Neural progenitor cell (in vitro differentiated cells): ENCODE results near the gene PIGP. TPM values are rescaled to one million over a fixed set of nuclear protein-coding genes. Genes with fewer than 3 reads are reported as not detected.
A peak's percentile ranks its signal among the peaks of the same experiment; 100 is the strongest.

Source experiments
- DNase-seq: peaks from one replicate; pipeline ENCODE4 v3.0.0-alpha.2; 2016; ENCODE audit warnings: low spot score
- H2AFZ ChIP-seq: fragments of 200-600 bp; sonication (generic); replicated peaks from 2 replicates; pipeline ENCODE4 v1.6.1; 2016; ENCODE audit warnings: antibody characterized with exemption
- H3F3A ChIP-seq: fragments of 200-600 bp; sonication (generic); 2 replicates; pipeline ENCODE4 v1.6.1; 2016; ENCODE audit warnings: antibody characterized with exemption, low read depth
- H3K27ac ChIP-seq: fragments of 200-600 bp; sonication (generic); 2 replicates; pipeline ENCODE4 v1.5.1; 2016; ENCODE audit warnings: mild to moderate bottlenecking
- H3K27me3 ChIP-seq: fragments of 200-600 bp; sonication (generic); 2 replicates; pipeline ENCODE4 v1.6.1; 2016; ENCODE audit warnings: mild to moderate bottlenecking, moderate library complexity
- H3K36me3 ChIP-seq: fragments of 200-600 bp; sonication (generic); 2 replicates; pipeline ENCODE4 v1.5.1; 2016
- H3K4me1 ChIP-seq: fragments of 200-600 bp; sonication (generic); 2 replicates; pipeline ENCODE4 v1.6.1; 2016; ENCODE audit warnings: mixed run types
- H3K4me2 ChIP-seq: fragments of 200-600 bp; sonication (generic); 2 replicates; pipeline ENCODE4 v1.6.1; 2016
- H3K4me3 ChIP-seq: fragments of 200-600 bp; sonication (generic); 2 replicates; pipeline ENCODE4 v1.5.1; 2016
- H3K79me2 ChIP-seq: fragments of 200-600 bp; sonication (generic); 2 replicates; pipeline ENCODE4 v1.6.1; 2016; ENCODE audit warnings: low read depth
- H3K9ac ChIP-seq: fragments of 200-600 bp; sonication (generic); 2 replicates; pipeline ENCODE4 v1.6.1; 2016
- H3K9me3 ChIP-seq: fragments of 200-600 bp; sonication (generic); 2 replicates; pipeline ENCODE4 v1.5.1; 2016; ENCODE audit warnings: low read depth
- H4K20me1 ChIP-seq: fragments of 200-600 bp; sonication (generic); 2 replicates; pipeline ENCODE4 v1.6.1; 2016; ENCODE audit warnings: low read depth
- H3K27ac Mint-ChIP-seq: 3 replicates; pipeline ENCODE4 v1.8.0; 2021; ENCODE audit warnings: mixed read lengths
- H3K27me3 Mint-ChIP-seq: 2 replicates; pipeline ENCODE4 v1.8.0; 2022; ENCODE audit warnings: low read depth, mild to moderate bottlenecking, inconsistent platforms, moderate library complexity, mixed read lengths; ENCODE audit not compliant: insufficient read depth
- H3K36me3 Mint-ChIP-seq: 3 replicates; pipeline ENCODE4 v1.8.0; 2021; ENCODE audit warnings: mixed read lengths
- H3K4me1 Mint-ChIP-seq: 3 replicates; pipeline ENCODE4 v1.8.0; 2021; ENCODE audit warnings: mixed read lengths
- H3K4me3 Mint-ChIP-seq: 3 replicates; pipeline ENCODE4 v1.8.0; 2021; ENCODE audit warnings: mild to moderate bottlenecking, moderate library complexity, mixed read lengths
- H3K9me3 Mint-ChIP-seq: 3 replicates; pipeline ENCODE4 v1.8.0; 2020; ENCODE audit warnings: mixed read lengths
- CTCF ChIP-seq: fragments of 200-600 bp; sonication (generic); IDR thresholded peaks from 2 replicates; pipeline ENCODE4 v1.5.1; 2017; ENCODE audit warnings: antibody characterized with exemption, mild to moderate bottlenecking
- EZH2 ChIP-seq: fragments of 200-600 bp; sonication (generic); IDR thresholded peaks from 2 replicates; pipeline ENCODE4 v1.6.1; 2017; ENCODE audit warnings: antibody characterized with exemption, mild to moderate bottlenecking, moderate library complexity
- EZH2phosphoT487 ChIP-seq: fragments of 200-600 bp; sonication (generic); IDR thresholded peaks from 2 replicates; pipeline ENCODE4 v1.6.1; 2017; ENCODE audit warnings: antibody characterized with exemption
- total RNA-seq: library from RNA; depleted of rRNA; stranded (reverse); fragments of >200 nt; gene quantifications from 2 replicates; pipeline ENCODE4 v1.2.3, GENCODE V29; 2015; ENCODE audit warnings: low replicate concordance

The PIGP gene
- total RNA-seq, 1 donor from 2014 or later = 25.8 TPM

GRCh38 chr21:37082375-37082774 lies 9.5 kb upstream of the PIGP start:
- peaks cover 21% of the 10 kb centered on the region for H4K20me1 ChIP-seq
- H3K9me3 ChIP-seq = no peaks in the 10 kb centered on the region
- no peaks in the 10 kb centered on the region for H3K27me3 ChIP-seq
- H3K4me1 Mint-ChIP-seq = no peaks in the 10 kb centered on the region
- H3K4me3 ChIP-seq = no peak overlapping the region
- H3K27ac Mint-ChIP-seq = no peak overlapping the region
- H3K36me3 Mint-ChIP-seq = peaks cover 39% of the 10 kb centered on the region
- H3K4me2 ChIP-seq = no peak overlapping the region
- H2AFZ ChIP-seq = no peak overlapping the region
- H3K79me2 ChIP-seq = peaks cover 61% of the 10 kb centered on the region
- peaks cover 38% of the 10 kb centered on the region for H3K9me3 Mint-ChIP-seq
- no peak overlapping the region for H3K4me3 Mint-ChIP-seq
- no peak overlapping the region for H3K9ac ChIP-seq
- no peaks in the 10 kb centered on the region for H3K27me3 Mint-ChIP-seq
- no peak for DNase-seq
- H3F3A ChIP-seq = no peaks in the 10 kb centered on the region
- no peaks in the 10 kb centered on the region for H3K36me3 ChIP-seq
- no peaks in the 10 kb centered on the region for H3K4me1 ChIP-seq
- no peak for TF ChIP-seq EZH2
- TF ChIP-seq EZH2phosphoT487 = no peak
- no peak for TF ChIP-seq CTCF
- H3K27ac ChIP-seq = no peak overlapping the region

DNA sequence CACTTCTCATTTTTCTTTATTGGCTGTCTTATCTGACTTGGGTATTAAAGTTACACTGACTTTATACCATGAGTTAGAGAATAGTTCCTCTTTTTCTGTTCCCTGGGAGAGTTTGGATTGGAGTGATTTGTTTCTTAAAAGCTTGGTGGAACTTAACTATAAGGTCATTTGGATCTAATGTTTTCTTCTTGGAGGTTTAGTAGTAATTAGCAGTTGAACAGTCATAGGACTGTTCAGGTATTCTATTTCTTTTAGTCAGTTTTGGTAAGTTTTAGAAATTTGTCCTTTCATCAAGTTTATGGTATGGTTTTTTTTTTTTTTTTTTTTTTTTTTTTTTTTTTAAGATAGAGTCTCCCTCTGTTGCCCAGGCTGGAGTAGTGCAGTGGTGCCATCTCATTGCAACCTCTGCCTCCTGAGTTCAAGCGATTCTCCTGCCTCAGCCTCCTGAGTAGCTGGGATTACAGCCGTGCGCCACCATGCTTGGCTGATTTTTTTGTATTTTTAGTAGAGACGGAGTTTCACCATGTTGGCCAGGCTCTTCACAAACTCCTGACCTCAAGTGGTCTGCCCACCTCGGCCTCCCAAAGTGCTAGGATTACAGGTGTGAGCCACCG lies 6.4 kb upstream of the PIGP start:
- Histone ChIP-seq H3K4me2 (no peak overlapping the region), H3K27ac (no peak overlapping the region), H3K36me3 (no peaks in the 10 kb centered on the region), H4K20me1 (peaks cover 22% of the 10 kb centered on the region), H2AFZ (no peak overlapping the region), H3K9ac (no peak overlapping the region), H3K9me3 (no peaks in the 10 kb centered on the region), H3K79me2 (peaks cover 90% of the 10 kb centered on the region), H3K27me3 (peaks cover 14% of the 10 kb centered on the region), H3K4me1 (peaks cover 5% of the 10 kb centered on the region), H3F3A (peaks cover 6% of the 10 kb centered on the region), H3K4me3 (no peak overlapping the region)
- Mint-ChIP-seq H3K27ac (no peak overlapping the region), H3K4me1 (peaks cover 11% of the 10 kb centered on the region), H3K4me3 (no peak overlapping the region), H3K9me3 (peaks cover 47% of the 10 kb centered on the region), H3K27me3 (peaks cover 3% of the 10 kb centered on the region), H3K36me3 (peaks cover 42% of the 10 kb centered on the region)
- no peak for DNase-seq
- TF ChIP-seq CTCF = peak; percentile 26
- TF ChIP-seq EZH2 = no peak

GRCh38 chr21:37077403-37077802 lies 4.5 kb upstream of the PIGP start:
- Histone ChIP-seq H3K79me2 (peaks cover 84% of the 10 kb centered on the region), H3K4me1 (peaks cover 6% of the 10 kb centered on the region), H3K36me3 (no peaks in the 10 kb centered on the region), H3K27ac (no peak overlapping the region), H3K9me3 (no peaks in the 10 kb centered on the region), H3K4me3 (no peak overlapping the region), H3K4me2 (no peak overlapping the region), H3K27me3 (peaks cover 23% of the 10 kb centered on the region), H3F3A (peaks cover 14% of the 10 kb centered on the region), H4K20me1 (peaks cover 23% of the 10 kb centered on the region), H3K9ac (no peak overlapping the region), H2AFZ (no peak overlapping the region)
- no peak overlapping the region for H3K27ac Mint-ChIP-seq
- H3K36me3 Mint-ChIP-seq = peaks cover 32% of the 10 kb centered on the region
- no peak for TF ChIP-seq EZH2
- DNase-seq = no peak
- H3K4me1 Mint-ChIP-seq = peaks cover 14% of the 10 kb centered on the region
- H3K27me3 Mint-ChIP-seq = peaks cover 9% of the 10 kb centered on the region
- H3K4me3 Mint-ChIP-seq = no peak overlapping the region
- peaks cover 43% of the 10 kb centered on the region for H3K9me3 Mint-ChIP-seq

DNA sequence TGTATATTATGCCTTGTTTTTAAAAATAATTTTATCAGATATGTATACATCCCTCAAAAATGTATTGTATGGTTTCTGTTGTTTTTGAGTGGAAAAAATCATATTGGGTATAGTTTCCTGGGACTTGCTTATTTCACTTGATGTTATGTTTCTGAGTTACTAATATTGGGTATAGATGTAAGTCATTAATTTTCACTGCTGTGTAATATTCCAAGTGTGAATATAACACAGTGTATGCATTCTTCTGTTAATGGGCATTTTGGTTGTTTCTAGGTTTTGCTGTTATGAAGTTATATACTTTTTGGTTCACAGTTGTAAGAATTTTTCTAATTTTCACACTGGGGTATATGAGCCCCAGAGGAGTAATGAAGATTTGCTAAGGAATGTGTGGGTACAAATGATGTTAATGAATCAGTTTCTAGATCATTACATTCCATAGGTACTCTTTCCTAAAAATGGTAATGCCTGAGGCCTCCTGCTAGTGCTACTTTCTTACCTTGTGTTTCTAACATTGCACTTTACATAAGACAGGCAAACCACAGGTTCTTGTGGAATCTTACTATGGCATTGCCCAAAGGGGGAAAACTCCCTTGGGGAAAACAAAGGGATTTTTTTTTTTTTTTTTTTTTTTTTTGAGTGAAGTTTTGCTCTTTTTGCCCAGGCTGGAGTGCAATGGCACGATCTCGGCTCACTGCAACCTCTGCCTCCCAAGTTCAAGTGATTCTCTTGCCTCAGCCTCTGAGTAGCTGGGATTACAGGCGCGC lies 3.4 kb upstream of the PIGP start:
- H3K27me3 Mint-ChIP-seq = peaks cover 9% of the 10 kb centered on the region
- TF ChIP-seq EZH2 (no peak), CTCF (no peak), EZH2phosphoT487 (no peak)
- peaks cover 24% of the 10 kb centered on the region for H3K36me3 Mint-ChIP-seq
- Histone ChIP-seq H3K4me1 (peaks cover 15% of the 10 kb centered on the region), H3K79me2 (peaks cover 75% of the 10 kb centered on the region), H3K27ac (no peak overlapping the region), H3K4me3 (no peak overlapping the region), H3K36me3 (no peaks in the 10 kb centered on the region), H3K9me3 (no peaks in the 10 kb centered on the region), H3K9ac (no peak overlapping the region), H2AFZ (no peak overlapping the region), H4K20me1 (peaks cover 23% of the 10 kb centered on the region), H3K27me3 (peaks cover 23% of the 10 kb centered on the region), H3F3A (peaks cover 25% of the 10 kb centered on the region), H3K4me2 (no peak overlapping the region)
- H3K4me3 Mint-ChIP-seq = no peak overlapping the region
- no peak for DNase-seq
- no peak overlapping the region for H3K27ac Mint-ChIP-seq
- H3K9me3 Mint-ChIP-seq = peaks cover 35% of the 10 kb centered on the region
- peaks cover 24% of the 10 kb centered on the region for H3K4me1 Mint-ChIP-seq
